GM12873 (cell line): ENCODE data around the gene GAK.

Source experiments
- TF ChIP-seq, protein P1 (sequence below): IDR thresholded peaks from 2 replicates; pipeline ENCODE4 v1.5.1; 2012; ENCODE audit warnings: low read depth, mild to moderate bottlenecking, moderate library complexity, low read length, control low read depth; ENCODE audit not compliant: insufficient read depth; ENCODE audit errors: missing control alignments

The GAK gene

DNA sequence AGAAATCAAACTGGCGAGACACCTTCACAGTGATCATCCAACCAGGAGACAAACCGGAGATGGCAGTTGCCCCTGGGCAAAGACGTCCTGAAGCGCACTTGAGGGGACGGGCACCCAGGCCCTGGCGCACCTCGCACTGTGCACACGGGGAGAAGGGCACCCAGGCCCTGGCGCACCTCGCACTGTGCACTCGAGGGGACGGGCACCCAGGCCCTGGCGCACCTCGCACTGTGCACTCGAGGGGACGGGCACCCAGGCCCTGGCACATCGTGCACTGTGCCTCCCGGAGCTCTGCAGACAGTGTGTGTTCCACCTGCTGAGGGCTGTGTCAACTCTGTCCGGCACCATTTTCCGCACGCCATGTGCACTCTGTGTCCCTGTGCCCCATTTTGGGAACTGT is 71.6 kb downstream of the GAK start:
- TF ChIP-seq, protein P1, sequence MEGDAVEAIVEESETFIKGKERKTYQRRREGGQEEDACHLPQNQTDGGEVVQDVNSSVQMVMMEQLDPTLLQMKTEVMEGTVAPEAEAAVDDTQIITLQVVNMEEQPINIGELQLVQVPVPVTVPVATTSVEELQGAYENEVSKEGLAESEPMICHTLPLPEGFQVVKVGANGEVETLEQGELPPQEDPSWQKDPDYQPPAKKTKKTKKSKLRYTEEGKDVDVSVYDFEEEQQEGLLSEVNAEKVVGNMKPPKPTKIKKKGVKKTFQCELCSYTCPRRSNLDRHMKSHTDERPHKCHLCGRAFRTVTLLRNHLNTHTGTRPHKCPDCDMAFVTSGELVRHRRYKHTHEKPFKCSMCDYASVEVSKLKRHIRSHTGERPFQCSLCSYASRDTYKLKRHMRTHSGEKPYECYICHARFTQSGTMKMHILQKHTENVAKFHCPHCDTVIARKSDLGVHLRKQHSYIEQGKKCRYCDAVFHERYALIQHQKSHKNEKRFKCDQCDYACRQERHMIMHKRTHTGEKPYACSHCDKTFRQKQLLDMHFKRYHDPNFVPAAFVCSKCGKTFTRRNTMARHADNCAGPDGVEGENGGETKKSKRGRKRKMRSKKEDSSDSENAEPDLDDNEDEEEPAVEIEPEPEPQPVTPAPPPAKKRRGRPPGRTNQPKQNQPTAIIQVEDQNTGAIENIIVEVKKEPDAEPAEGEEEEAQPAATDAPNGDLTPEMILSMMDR, result no peak

DNA sequence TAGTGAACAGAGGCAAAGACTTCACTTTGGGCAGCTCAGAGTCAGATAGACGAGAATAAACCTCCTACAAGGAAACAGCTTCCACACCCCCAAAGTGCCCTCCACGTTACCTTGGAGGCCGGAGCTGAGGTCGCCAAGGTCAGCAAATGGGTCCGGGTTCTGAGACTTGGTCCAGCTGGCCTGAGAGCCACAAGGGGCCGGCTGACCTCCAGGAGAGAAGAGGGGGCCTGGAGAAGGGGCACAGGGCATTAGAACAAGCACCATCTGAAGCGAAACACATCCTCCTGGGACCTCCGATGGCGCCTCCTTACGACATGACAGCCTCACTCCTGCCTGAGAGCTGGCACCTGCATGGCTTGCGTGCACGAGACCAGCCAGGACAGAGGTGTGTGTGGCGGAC is 72.6 kb downstream of the GAK start:
- TF ChIP-seq, protein P1, result no peak

DNA sequence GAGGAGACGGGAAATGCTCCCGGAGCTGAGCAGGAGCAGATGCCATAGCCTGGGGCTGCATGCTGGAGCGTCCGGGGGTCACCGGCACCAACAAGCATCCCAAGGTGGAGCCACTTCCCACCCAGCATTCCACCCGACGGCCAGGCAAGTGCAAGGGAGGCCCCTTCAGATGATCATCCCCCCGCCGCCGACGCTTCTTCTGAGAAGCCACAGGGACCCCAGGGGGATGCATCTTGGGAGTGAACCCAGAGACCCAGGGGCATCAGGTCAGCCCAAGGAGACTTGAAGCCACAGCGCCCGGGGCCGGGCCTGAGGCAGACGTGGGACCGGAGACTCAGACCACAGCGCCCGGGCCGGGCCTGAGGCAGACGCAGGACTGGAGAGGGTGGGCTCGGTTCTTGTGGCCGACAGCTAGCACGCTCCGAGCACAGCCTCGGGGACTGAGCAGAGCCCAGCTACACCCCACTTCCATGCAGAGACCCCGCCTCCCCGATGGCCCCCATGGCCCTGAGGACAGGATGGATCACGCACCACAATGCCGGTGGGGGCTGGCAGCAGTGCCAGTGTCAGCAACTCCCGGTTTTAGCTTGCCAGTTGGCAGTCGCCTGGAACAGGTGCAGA is 73.2 kb downstream of the GAK start:
- TF ChIP-seq, protein P1, result no peak

DNA sequence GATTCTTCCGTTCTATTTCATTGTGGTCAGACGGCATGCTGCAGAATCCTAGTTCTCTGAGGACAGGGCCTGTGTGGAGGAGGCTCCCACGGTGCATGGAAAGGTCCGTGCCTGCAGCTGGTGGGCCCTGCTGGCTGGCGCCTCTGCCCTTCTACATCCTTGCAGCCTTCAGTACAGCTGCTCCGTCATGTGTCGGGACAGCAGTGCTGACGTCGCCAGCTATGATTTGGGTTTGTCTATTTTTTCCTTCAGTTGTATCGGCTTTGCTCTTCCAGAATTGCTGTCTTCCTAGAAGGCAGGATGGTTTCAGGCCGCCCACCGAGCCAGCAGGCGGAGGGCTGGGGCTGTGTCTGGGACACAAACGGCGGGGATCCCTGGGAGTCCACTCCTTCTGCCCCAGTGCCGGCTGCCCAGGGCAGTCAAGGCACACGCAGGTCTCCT is 74.1 kb downstream of the GAK start:
- TF ChIP-seq, protein P1, result no peak

DNA sequence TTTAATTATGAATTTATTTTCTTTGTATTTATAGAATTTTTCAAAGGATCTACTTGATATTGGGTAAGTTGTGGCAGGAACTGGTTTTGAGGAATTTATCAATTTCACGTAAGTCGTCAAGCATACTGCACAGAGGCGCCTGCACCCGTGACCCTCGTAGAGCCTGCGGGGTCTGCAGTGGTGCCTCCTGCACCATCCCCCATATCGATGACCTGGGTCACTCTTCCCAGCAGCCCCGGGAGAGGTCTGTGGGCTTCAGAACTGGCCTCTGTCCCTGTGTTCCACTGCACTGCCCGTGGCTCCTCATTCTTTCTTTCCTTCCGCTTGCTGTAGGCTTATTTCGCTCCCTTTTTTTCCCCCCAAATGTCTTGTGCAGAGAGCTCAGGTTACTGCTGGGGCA is 74.7 kb downstream of the GAK start:
- TF ChIP-seq, protein P1, result no peak

DNA sequence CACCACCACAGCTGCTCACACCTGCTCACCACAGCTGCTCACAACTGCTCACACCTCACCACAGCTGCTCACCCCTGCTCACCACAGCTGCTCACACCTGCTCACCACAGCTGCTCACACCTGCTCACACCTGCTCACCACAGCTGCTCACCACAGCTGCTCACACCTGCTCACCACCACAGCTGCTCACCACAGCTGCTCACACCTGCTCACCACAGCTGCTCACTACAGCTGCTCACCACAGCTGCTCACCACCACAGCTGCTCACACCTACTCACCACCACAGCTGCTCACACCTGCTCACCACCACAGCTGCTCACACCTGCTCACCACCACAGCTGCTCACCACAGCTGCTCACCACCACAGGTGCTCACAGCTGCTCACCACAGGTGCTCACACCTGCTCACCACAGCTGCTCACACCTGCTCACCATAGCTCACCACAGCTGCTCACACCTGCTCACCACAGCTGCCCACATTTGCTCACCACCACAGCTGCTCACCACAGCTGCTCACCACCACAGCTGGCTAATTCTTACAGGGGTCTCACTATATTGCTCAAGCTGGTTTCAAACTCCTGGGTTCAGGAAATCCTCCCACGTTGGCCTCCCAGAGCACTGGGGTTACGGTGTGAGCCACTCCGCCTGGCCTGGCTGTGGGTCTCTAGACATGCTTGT is 75.8 kb downstream of the GAK start:
- TF ChIP-seq, protein P1, result no peak

DNA sequence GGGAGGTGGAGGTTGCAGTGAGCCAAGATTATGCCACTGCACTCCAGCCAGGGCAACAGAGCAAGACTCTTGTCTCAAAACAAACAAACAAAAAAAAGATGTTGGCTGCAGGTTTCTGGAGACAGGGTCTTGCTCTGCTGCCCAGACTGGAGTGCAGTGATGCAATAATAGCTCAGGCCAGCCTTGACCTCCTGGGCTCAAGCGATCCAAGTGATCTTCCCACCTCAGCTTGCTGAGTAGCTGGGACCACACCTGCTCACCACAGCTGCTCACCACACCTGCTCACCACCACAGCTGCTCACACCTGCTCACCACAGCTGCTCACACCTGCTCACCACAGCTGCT is 76.3 kb downstream of the GAK start:
- TF ChIP-seq, protein P1, result no peak
